Pancreas (tissue), 10 donors: ENCODE data around the gene BATF. TPM values are rescaled to one million over a fixed set of nuclear protein-coding genes. Genes with fewer than 3 reads are reported as not detected.

ENCODE experiments used
- ATAC-seq, 4 donors: fragments of 200-7000 bp; cut with Tn5 transposase; one replicate each; pipeline versions ENCODE4 v1.8.0 to v1.9.1; 2020; ENCODE audit warnings: mild to moderate bottlenecking in 4 of 4, moderate library complexity in 4 of 4
- DNase-seq, 6 donors: peaks; one replicate each; pipeline ENCODE4 v3.0.0-alpha.2; 2020
- FAIRE-seq: peaks from 2 replicates; lab custom pipeline; 2012; peaks lifted over from hg19 to GRCh38; lab: Jason Lieb, UNC
- H3K27ac ChIP-seq, 4 donors: fragments of 200-600 bp; sonication (generic); 1 replicate in 3 of 4; 2 replicates in 1 of 4; pipeline versions ENCODE4 v1.5.0 to v1.8.0; 2020
- H3K27me3 ChIP-seq, 4 donors: fragments of 200-600 bp; one replicate each; pipeline ENCODE4 v1.8.0; 2021
- H3K36me3 ChIP-seq, 3 donors: fragments of 200-600 bp; sonication (generic) in 1 of 3; one replicate each; pipeline versions ENCODE4 v1.5.0 to v1.8.0; 2020 to 2021
- H3K4me1 ChIP-seq, 3 donors: fragments of 200-600 bp; one replicate each; pipeline ENCODE4 v1.8.0; 2021
- H3K4me3 ChIP-seq, 4 donors: fragments of 200-600 bp; sonication (generic) in 2 of 4; one replicate each; pipeline versions ENCODE4 v1.5.0 to v1.8.0; 2020 to 2021
- H3K9me3 ChIP-seq, 4 donors: fragments of 200-600 bp; one replicate each; pipeline ENCODE4 v1.8.0; 2021
- WGBS, 2 donors: extraction: QIAGEN DNeasy Blood & Tissue Kit; methylation state at CpG; one replicate each; pipeline ENCODE4 v1.1.7; 2013; 5-methylcytosine and 5-hydroxymethylcytosine counted together
- intact Hi-C, 3 donors: fragments of 100-400 bp; cut with DNase I; formaldehyde crosslinking; loops; one replicate each; pipeline versions ENCODE4 v1.11.1 to v1.14.2; 2022
- polyA plus RNA-seq, 2 donors: library from polyadenylated mRNA; stranded (reverse); fragments of 200-250 nt; gene quantifications; one replicate each; pipeline ENCODE4 v1.2.3, GENCODE V29; 2013
- total RNA-seq, 6 donors: library from RNA; stranded (reverse); fragmentation: NEBNext Ultra II Directional in 4 of 6; extraction: Animal tissue kit (Norgen Biotek cat#: 25700) in 4 of 6; gene quantifications; one replicate each; pipeline versions ENCODE4 v1.2.1 to v1.2.4, GENCODE V29; 2021 to 2023
- TF ChIP-seq, protein P1 (sequence below), 4 donors: fragments of 200-600 bp; sonication (generic) in 3 of 4; IDR thresholded peaks; one replicate each; pipeline versions ENCODE4 v1.5.0 to v1.8.0; 2021; ENCODE audit warnings: antibody characterized with exemption in 4 of 4
- donor health status: healthy with polysubstance abuse.
- donor health status: DM: no; HTN: no; CAD: no; lungs with moderate emphysema.
- donor health status: DM: no; HTN: no; CAD: no.
- donor health status: control.
- donor health status: control.
- donor health status: Bipolar disorder and iron deficiency.
- donor health status: DM: yes; HTN: yes; CAD: no.
- donor health status: DM: no; HTN: no; CAD: no.
- donor health status: DM: no; HTN: no; CAD: no.
- donor health status: DM: yes; HTN: yes; CAD: no.

BATF gene
- total and polyA plus RNA-seq, 8 donors = 0.28 to 1.7 (median 0.98) TPM; not detected in 1

DNA sequence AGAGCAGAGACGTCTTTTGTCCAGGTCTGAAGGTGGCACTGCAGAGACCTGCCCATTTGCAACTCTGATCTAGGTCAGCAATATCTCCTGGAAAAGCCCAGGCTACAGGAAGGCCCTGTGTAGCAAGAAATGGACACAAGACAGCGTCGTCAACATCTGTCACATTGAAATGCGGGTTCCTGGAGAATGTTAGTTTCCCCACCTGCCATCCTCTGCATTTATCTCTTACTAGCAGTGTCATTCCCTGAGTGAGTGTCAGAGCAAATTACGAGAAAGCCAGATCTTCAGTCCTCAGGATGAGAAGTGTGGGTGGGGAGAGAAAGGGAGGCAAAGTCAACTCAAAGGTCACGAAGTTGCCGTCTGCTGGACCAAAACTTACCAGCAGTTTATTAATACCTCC, 28.8 kb downstream of the BATF start:
- no peak for ATAC-seq
- 83 to 90% methylated on average over 7 of the region's 7 CpGs for WGBS, 2 donors
- FAIRE-seq = no peak
- Histone ChIP-seq H3K4me1 (no peaks in the 10 kb centered on the region), H3K9me3 (no peaks in the 10 kb centered on the region), H3K36me3 (no peaks in the 10 kb centered on the region), H3K27me3 (no peaks in the 10 kb centered on the region), H3K4me3 (no peak overlapping the region), H3K27ac (no peak overlapping the region)
- TF ChIP-seq, protein P1, sequence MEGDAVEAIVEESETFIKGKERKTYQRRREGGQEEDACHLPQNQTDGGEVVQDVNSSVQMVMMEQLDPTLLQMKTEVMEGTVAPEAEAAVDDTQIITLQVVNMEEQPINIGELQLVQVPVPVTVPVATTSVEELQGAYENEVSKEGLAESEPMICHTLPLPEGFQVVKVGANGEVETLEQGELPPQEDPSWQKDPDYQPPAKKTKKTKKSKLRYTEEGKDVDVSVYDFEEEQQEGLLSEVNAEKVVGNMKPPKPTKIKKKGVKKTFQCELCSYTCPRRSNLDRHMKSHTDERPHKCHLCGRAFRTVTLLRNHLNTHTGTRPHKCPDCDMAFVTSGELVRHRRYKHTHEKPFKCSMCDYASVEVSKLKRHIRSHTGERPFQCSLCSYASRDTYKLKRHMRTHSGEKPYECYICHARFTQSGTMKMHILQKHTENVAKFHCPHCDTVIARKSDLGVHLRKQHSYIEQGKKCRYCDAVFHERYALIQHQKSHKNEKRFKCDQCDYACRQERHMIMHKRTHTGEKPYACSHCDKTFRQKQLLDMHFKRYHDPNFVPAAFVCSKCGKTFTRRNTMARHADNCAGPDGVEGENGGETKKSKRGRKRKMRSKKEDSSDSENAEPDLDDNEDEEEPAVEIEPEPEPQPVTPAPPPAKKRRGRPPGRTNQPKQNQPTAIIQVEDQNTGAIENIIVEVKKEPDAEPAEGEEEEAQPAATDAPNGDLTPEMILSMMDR (IDR thresholded peaks at IDR 0.05) = no peak
- DNase-seq = no peak
- intact Hi-C loops = no loop called here

DNA sequence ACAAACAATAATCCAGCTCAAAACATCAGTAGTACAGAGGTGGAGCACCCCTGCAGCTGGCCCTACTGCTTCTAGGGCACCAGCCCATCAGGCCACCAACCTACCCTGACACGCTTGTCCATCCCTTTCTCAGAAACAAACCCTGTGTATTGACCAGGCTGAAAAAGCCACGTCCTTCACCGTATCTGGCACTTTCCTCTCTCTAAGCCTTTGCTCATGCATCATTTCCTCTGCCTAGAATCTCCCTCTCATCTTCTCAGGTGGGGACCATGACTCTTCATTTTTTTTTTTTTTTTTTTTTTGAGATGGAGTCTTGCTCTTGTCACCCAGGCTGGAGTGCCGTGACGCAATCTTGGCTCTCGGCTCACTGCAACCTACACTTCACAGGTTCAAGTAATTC, 30.9 kb downstream of the BATF start:
- H3K27me3 ChIP-seq = no peaks in the 10 kb centered on the region
- no peaks in the 10 kb centered on the region for H3K9me3 ChIP-seq
- 96 to 97% methylated on average over 6 of the region's 6 CpGs for WGBS, 2 donors
- ATAC-seq (no peak), DNase-seq (no peak), FAIRE-seq (no peak)
- H3K36me3 ChIP-seq = no peaks in the 10 kb centered on the region
- H3K4me1 ChIP-seq = no peaks in the 10 kb centered on the region
- TF ChIP-seq, protein P1 (IDR thresholded peaks at IDR 0.05) = no peak
- no peak overlapping the region for H3K27ac ChIP-seq
- intact Hi-C loops = no loop called here
- no peak overlapping the region for H3K4me3 ChIP-seq

DNA sequence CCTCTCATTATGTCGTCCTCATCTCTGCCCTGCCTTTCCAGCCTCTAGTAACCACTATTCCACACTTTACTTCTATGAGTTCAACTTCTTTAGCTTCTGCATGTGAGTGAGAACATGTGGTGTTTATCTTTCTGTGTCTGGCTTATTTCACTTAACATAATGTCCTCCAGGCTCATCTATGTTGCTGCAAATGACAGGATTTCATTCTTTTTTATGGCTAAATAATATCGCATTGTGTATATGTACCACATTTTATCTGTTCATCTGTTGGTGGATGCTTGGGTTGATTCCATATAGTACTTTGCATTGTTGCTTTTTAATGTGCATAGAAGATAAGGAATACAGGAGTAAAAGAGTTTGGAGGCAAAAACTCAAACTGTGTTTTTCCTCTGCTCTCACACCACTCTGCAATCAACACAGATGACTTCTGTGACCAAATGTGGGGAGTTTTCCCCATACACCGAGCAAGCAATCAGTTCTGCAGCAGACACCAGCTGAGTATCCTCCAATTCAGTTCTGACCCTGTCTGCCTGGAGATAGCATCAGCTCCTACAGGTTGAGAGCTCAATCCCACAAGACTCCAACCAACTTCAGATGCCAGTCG, 31.6 kb downstream of the BATF start:
- WGBS, 2 donors = 64 to 66% methylated on average over 4 of the region's 4 CpGs
- Histone ChIP-seq H3K9me3 (no peaks in the 10 kb centered on the region), H3K4me1 (no peaks in the 10 kb centered on the region), H3K27me3 (no peaks in the 10 kb centered on the region), H3K36me3 (no peaks in the 10 kb centered on the region), H3K4me3 (no peak overlapping the region), H3K27ac (no peak overlapping the region)
- DNase-seq = no peak
- ATAC-seq = no peak
- FAIRE-seq = no peak
- TF ChIP-seq, protein P1 (IDR thresholded peaks at IDR 0.05) = no peak
- intact Hi-C loops = no loop called here

GRCh38 chr14:75554482-75554881, 32.2 kb downstream of the BATF start:
- ATAC-seq (no peak), DNase-seq (no peak), FAIRE-seq (no peak)
- no peaks in the 10 kb centered on the region for H3K27me3 ChIP-seq
- H3K4me1 ChIP-seq = no peaks in the 10 kb centered on the region
- no peak overlapping the region for H3K4me3 ChIP-seq
- no peaks in the 10 kb centered on the region for H3K9me3 ChIP-seq
- intact Hi-C loops = no loop called here
- H3K36me3 ChIP-seq = no peaks in the 10 kb centered on the region
- no peak overlapping the region for H3K27ac ChIP-seq
- 38 to 45% methylated on average over 2 of the region's 2 CpGs for whole genome bisulfite sequencing, 2 donors
- TF ChIP-seq, protein P1 (IDR thresholded peaks at IDR 0.05) = no peak

DNA sequence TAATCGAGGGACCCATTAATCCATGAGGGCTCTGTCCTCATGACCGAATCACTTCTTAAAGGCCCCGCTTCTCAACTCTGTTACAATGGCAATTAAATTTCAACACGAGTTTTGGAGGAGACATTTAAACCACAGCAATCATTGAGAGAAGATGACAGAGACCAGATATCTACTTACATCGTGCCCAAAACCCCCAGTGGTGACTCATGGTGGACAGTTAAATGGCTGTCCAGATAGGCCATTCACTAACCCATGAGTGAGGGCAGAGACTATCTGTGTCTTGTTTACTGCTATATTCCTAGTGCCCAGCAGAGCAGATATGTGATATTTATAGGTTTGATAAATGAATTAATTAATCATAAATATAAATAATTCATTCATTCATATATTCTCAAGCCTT, 36.2 kb downstream of the BATF start:
- Histone ChIP-seq H3K4me1 (peaks cover 0 to 3% (median 0%) of the 10 kb centered on the region in 3 donors), H3K4me3 (no peak overlapping the region), H3K9me3 (no peaks in the 10 kb centered on the region), H3K36me3 (no peaks in the 10 kb centered on the region), H3K27me3 (no peaks in the 10 kb centered on the region), H3K27ac (no peak overlapping the region)
- TF ChIP-seq, protein P1 (IDR thresholded peaks at IDR 0.05) = no peak
- intact Hi-C loops = no loop called here
- no peak for ATAC-seq
- FAIRE-seq = no peak
- WGBS, 2 donors = 80 to 87% methylated on average over 5 of the region's 5 CpGs
- DNase-seq = no peak
